Endothelial cell (in vitro differentiated cells): ENCODE results near the gene PMM1. TPM values are rescaled to one million over a fixed set of nuclear protein-coding genes. Genes with fewer than 3 reads are reported as not detected.

Source experiments
- DNase-seq: peaks from one replicate; pipeline ENCODE4 v3.0.0; 2021; ENCODE audit warnings: low spot score
- H3K27ac Mint-ChIP-seq: one replicate; pipeline ENCODE4 v1.8.0; 2021; ENCODE audit warnings: mixed read lengths, inconsistent platforms; ENCODE audit not compliant: unreplicated experiment
- H3K27me3 Mint-ChIP-seq: one replicate; pipeline ENCODE4 v1.8.0; 2021; ENCODE audit warnings: mild to moderate bottlenecking, moderate library complexity, mixed read lengths, inconsistent platforms; ENCODE audit not compliant: unreplicated experiment
- H3K36me3 Mint-ChIP-seq: one replicate; pipeline ENCODE4 v1.8.0; 2021; ENCODE audit warnings: mild to moderate bottlenecking, low read depth, mixed read lengths, inconsistent platforms; ENCODE audit not compliant: unreplicated experiment
- H3K4me1 Mint-ChIP-seq: one replicate; pipeline ENCODE4 v1.8.0; 2021; ENCODE audit warnings: mild to moderate bottlenecking, mixed read lengths, inconsistent platforms; ENCODE audit not compliant: unreplicated experiment
- H3K4me3 Mint-ChIP-seq: one replicate; pipeline ENCODE4 v1.8.0; 2021; ENCODE audit warnings: mild to moderate bottlenecking, mixed read lengths, inconsistent platforms; ENCODE audit not compliant: unreplicated experiment
- H3K9me3 Mint-ChIP-seq: one replicate; pipeline ENCODE4 v1.8.0; 2021; ENCODE audit warnings: mixed read lengths, inconsistent platforms; ENCODE audit not compliant: unreplicated experiment
- CTCF ChIP-seq: fragments of 200-600 bp; sonication (generic); IDR thresholded peaks from one replicate; pipeline ENCODE4 v1.5.0; 2021; ENCODE audit warnings: antibody characterized with exemption; ENCODE audit not compliant: unreplicated experiment
- total RNA-seq: library from RNA; stranded (reverse); fragmentation: NEBNext Ultra II Directional; extraction: Animal tissue kit (Norgen Biotek cat#: 25700); gene quantifications from one replicate; pipeline ENCODE4 v1.2.1, GENCODE V29; 2021; ENCODE audit not compliant: unreplicated experiment

PMM1 gene
- total RNA-seq, 1 donor from 2014 or later, result 6.0 TPM

- Mint-ChIP-seq H3K4me3 (peak overlapping the region; percentile 95), H3K36me3 (peaks cover 13% of the 10 kb centered on the region), H3K9me3 (no peaks in the 10 kb centered on the region), H3K27ac (no peak overlapping the region), H3K27me3 (peaks cover 8% of the 10 kb centered on the region), H3K4me1 (peaks cover 13% of the 10 kb centered on the region)
- TF ChIP-seq CTCF, result no peak
- no peak for DNase-seq
Observed at GRCh38 chr22:41542224-41542623, 47.4 kb downstream of the PMM1 start.

GRCh38 chr22:41541484-41541883 lies 48.2 kb downstream of the PMM1 start:
- H3K36me3 Mint-ChIP-seq, result peaks cover 13% of the 10 kb centered on the region
- H3K27me3 Mint-ChIP-seq, result peaks cover 8% of the 10 kb centered on the region
- no peak for TF ChIP-seq CTCF
- peak overlapping the region; percentile 0 for H3K27ac Mint-ChIP-seq
- no peak for DNase-seq
- H3K4me1 Mint-ChIP-seq, result peaks cover 13% of the 10 kb centered on the region
- peak overlapping the region; percentile 72 for H3K4me3 Mint-ChIP-seq
- no peaks in the 10 kb centered on the region for H3K9me3 Mint-ChIP-seq

DNA sequence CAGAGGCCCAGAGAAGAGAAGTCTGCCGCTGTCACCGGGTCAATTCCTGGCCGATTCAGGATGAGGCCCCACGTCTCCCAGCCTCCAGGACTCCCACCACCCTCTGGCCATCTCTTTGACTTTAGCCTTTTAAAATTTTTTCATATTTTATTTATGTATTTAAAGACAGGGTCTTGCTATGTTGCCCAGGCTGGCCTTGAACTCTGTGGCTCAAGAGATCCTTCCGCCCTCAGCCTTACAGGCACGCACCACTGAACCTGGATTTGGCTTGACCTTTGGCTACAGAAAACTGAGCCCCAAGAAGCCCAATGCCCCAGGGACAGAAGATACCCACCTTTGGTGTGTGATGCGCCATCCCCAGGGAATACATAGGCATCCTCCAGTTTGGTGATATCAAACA lies 49.3 kb downstream of the PMM1 start:
- no peak for DNase-seq
- no peak for TF ChIP-seq CTCF
- Mint-ChIP-seq H3K4me3 (no peak overlapping the region), H3K27me3 (peaks cover 3% of the 10 kb centered on the region), H3K36me3 (peaks cover 13% of the 10 kb centered on the region), H3K27ac (no peak overlapping the region), H3K9me3 (no peaks in the 10 kb centered on the region), H3K4me1 (peaks cover 13% of the 10 kb centered on the region)

DNA sequence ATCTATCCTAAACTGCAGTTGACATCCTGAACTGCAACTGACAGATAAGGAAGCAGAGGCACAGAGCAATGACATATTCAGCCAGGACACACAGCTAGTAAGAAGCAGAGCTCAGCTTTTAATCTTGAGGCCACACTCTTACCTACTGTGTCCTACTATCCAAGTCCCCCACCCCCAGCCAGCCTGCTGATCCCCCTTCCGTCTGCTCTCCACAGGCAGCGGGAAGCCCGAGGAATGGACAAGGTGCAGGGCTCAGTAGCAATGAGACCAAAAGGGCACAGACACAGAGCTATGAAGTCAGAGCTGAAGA lies 49.7 kb downstream of the PMM1 start:
- H3K36me3 Mint-ChIP-seq, result peaks cover 13% of the 10 kb centered on the region
- H3K4me3 Mint-ChIP-seq, result no peak overlapping the region
- peaks cover 13% of the 10 kb centered on the region for H3K4me1 Mint-ChIP-seq
- H3K27ac Mint-ChIP-seq, result no peak overlapping the region
- no peaks in the 10 kb centered on the region for H3K9me3 Mint-ChIP-seq
- no peak for TF ChIP-seq CTCF
- DNase-seq, result no peak
- peaks cover 3% of the 10 kb centered on the region for H3K27me3 Mint-ChIP-seq

GRCh38 chr22:41539146-41540005 lies 50.3 kb downstream of the PMM1 start:
- peaks cover 2% of the 10 kb centered on the region for H3K27me3 Mint-ChIP-seq
- peaks cover 10% of the 10 kb centered on the region for H3K4me1 Mint-ChIP-seq
- H3K9me3 Mint-ChIP-seq, result no peaks in the 10 kb centered on the region

More at GRCh38 chr22:41539146-41540005, 50.3 kb downstream of the PMM1 start:
- Mint-ChIP-seq H3K4me3 (no peak overlapping the region), H3K27ac (no peak overlapping the region), H3K36me3 (peaks cover 13% of the 10 kb centered on the region)
- no peak for DNase-seq
- TF ChIP-seq CTCF, result no peak
